Parathyroid adenoma (tissue), 2 donors: Measurements from ENCODE around the gene MCU.
"Not testable (repeated sequence)": the region's sequence is repeated elsewhere in the genome, so short reads cannot be mapped to it uniquely, and the experiment has no call there.

Experiments used
- H2AFZ ChIP-seq: fragments of 300-600 bp; sonication (generic); one replicate; pipeline ENCODE4 v1.7.0; 2017; ENCODE audit warnings: antibody characterized with exemption, mild to moderate bottlenecking
- H3K27ac ChIP-seq: fragments of 300-600 bp; sonication (generic); one replicate; pipeline ENCODE4 v1.7.0; 2017
- H3K27me3 ChIP-seq: fragments of 300-600 bp; sonication (generic); one replicate; pipeline ENCODE4 v1.7.0; 2017; ENCODE audit warnings: low read length; ENCODE audit not compliant: control insufficient read depth, insufficient read depth
- H3K36me3 ChIP-seq: fragments of 300-600 bp; sonication (generic); one replicate; pipeline ENCODE4 v1.7.0; 2017; ENCODE audit warnings: low read length; ENCODE audit not compliant: control insufficient read depth, insufficient read depth
- H3K4me1 ChIP-seq: fragments of 300-600 bp; sonication (generic); one replicate; pipeline ENCODE4 v1.7.0; 2017; ENCODE audit warnings: control low read depth
- H3K4me2 ChIP-seq: fragments of 300-600 bp; sonication (generic); one replicate; pipeline ENCODE4 v1.7.0; 2017; ENCODE audit warnings: low read length
- H3K4me3 ChIP-seq: fragments of 300-600 bp; sonication (generic); one replicate; pipeline ENCODE4 v1.7.0; 2017; ENCODE audit warnings: low read depth, low read length
- H3K79me2 ChIP-seq: fragments of 300-600 bp; sonication (generic); one replicate; pipeline ENCODE4 v1.7.0; 2017; ENCODE audit warnings: control low read depth
- H3K9ac ChIP-seq: fragments of 300-600 bp; sonication (generic); one replicate; pipeline ENCODE4 v1.7.0; 2017; ENCODE audit warnings: mild to moderate bottlenecking
- H3K9me3 ChIP-seq: fragments of 300-600 bp; sonication (generic); one replicate; pipeline ENCODE4 v1.7.0; 2017; ENCODE audit warnings: low read length; ENCODE audit not compliant: control insufficient read depth
- CTCF ChIP-seq: fragments of 300-600 bp; sonication (generic); IDR thresholded peaks from one replicate; pipeline ENCODE4 v1.7.0; 2017; ENCODE audit warnings: antibody characterized with exemption, mild to moderate bottlenecking
- donor health status: primary hyperparathyroidism.

Gene MCU

GRCh38 chr10:72753760-72754231 lies 61.9 kb downstream of the MCU start:
- Histone ChIP-seq H3K9me3 (no peaks in the 10 kb centered on the region), H2AFZ (no peak overlapping the region), H3K9ac (no peak overlapping the region), H3K4me2 (no peak overlapping the region), H3K4me1 (peaks cover 2% of the 10 kb centered on the region), H3K27me3 (no peaks in the 10 kb centered on the region), H3K36me3 (no peaks in the 10 kb centered on the region), H3K4me3 (no peak overlapping the region), H3K79me2 (peaks cover 4% of the 10 kb centered on the region), H3K27ac (no peak overlapping the region)
- TF ChIP-seq CTCF, result no peak

GRCh38 chr10:72754275-72755032 lies 62.5 kb downstream of the MCU start:
- no peak overlapping the region for H3K9ac ChIP-seq
- H3K4me3 ChIP-seq, result no peak overlapping the region
- no peak overlapping the region for H3K4me2 ChIP-seq
- H3K79me2 ChIP-seq, result peaks cover 4% of the 10 kb centered on the region
- H3K36me3 ChIP-seq, result no peaks in the 10 kb centered on the region
- no peaks in the 10 kb centered on the region for H3K27me3 ChIP-seq
- no peak for TF ChIP-seq CTCF
- H3K4me1 ChIP-seq, result peaks cover 2% of the 10 kb centered on the region
- no peak overlapping the region for H3K27ac ChIP-seq
- no peak overlapping the region for H2AFZ ChIP-seq
- no peaks in the 10 kb centered on the region for H3K9me3 ChIP-seq

- H3K36me3 ChIP-seq, result no peaks in the 10 kb centered on the region
- no peaks in the 10 kb centered on the region for H3K27me3 ChIP-seq
- no peak for TF ChIP-seq CTCF
- no peak overlapping the region for H3K4me3 ChIP-seq
- no peak overlapping the region for H2AFZ ChIP-seq
- no peak overlapping the region for H3K4me2 ChIP-seq
- H3K9me3 ChIP-seq, result no peaks in the 10 kb centered on the region
- no peak overlapping the region for H3K27ac ChIP-seq
- H3K9ac ChIP-seq, result no peak overlapping the region
- H3K79me2 ChIP-seq, result peaks cover 2% of the 10 kb centered on the region
- H3K4me1 ChIP-seq, result peaks cover 6% of the 10 kb centered on the region
These were observed 64.9 kb downstream of the MCU start for GRCh38 chr10:72756674-72757385.

GRCh38 chr10:72757732-72758131 lies 65.8 kb downstream of the MCU start:
- Histone ChIP-seq H3K79me2 (no peaks in the 10 kb centered on the region), H3K4me2 (no peak overlapping the region), H3K27me3 (no peaks in the 10 kb centered on the region), H2AFZ (no peak overlapping the region), H3K4me1 (peaks cover 6% of the 10 kb centered on the region), H3K27ac (no peak overlapping the region), H3K36me3 (no peaks in the 10 kb centered on the region), H3K4me3 (no peak overlapping the region), H3K9me3 (no peaks in the 10 kb centered on the region), H3K9ac (no peak overlapping the region)
- no peak for TF ChIP-seq CTCF

- not testable (repeated sequence) for H3K9me3 ChIP-seq, H2AFZ ChIP-seq, H3K27me3 ChIP-seq, H3K36me3 ChIP-seq, H3K4me1 ChIP-seq, H3K79me2 ChIP-seq, H3K4me3 ChIP-seq, H3K27ac ChIP-seq, H3K9ac ChIP-seq, H3K4me2 ChIP-seq
These were observed 67.0 kb downstream of the MCU start for GRCh38 chr10:72758930-72759329.
